Raji (cell line): ENCODE data around the gene ATP9A.

Source experiments
- POLR2A ChIP-seq: IDR thresholded peaks from 2 replicates; pipeline ENCODE4 v1.6.1; 2011; ENCODE audit warnings: low read depth, low read length, control low read depth; ENCODE audit not compliant: insufficient read depth

ATP9A gene

GRCh38 chr20:51715856-51716185, 52.4 kb downstream of the ATP9A start:
- TF ChIP-seq POLR2A: no peak

- no peak for TF ChIP-seq POLR2A
Measured at GRCh38 chr20:51715163-51715855, 52.9 kb downstream of the ATP9A start.

GRCh38 chr20:51713213-51713598, 55.0 kb downstream of the ATP9A start:
- TF ChIP-seq POLR2A: no peak

GRCh38 chr20:51712501-51713212, 55.5 kb downstream of the ATP9A start:
- TF ChIP-seq POLR2A: no peak

GRCh38 chr20:51711426-51711825, 56.8 kb downstream of the ATP9A start:
- no peak for TF ChIP-seq POLR2A

- no peak for TF ChIP-seq POLR2A
Measured at GRCh38 chr20:51710361-51710894, 57.8 kb downstream of the ATP9A start.

GRCh38 chr20:51705400-51705799, 62.8 kb downstream of the ATP9A start:
- no peak for TF ChIP-seq POLR2A

GRCh38 chr20:51703400-51704287, 64.5 kb downstream of the ATP9A start:
- no peak for TF ChIP-seq POLR2A

- no peak for TF ChIP-seq POLR2A
Measured at GRCh38 chr20:51702556-51702955, 65.6 kb downstream of the ATP9A start.

GRCh38 chr20:51700809-51701285, 67.3 kb downstream of the ATP9A start:
- TF ChIP-seq POLR2A: no peak

- no peak for TF ChIP-seq POLR2A
Measured at GRCh38 chr20:51698252-51698651, 69.9 kb downstream of the ATP9A start.

GRCh38 chr20:51697096-51697826, 70.9 kb downstream of the ATP9A start:
- no peak for TF ChIP-seq POLR2A

- TF ChIP-seq POLR2A: no peak
Measured at GRCh38 chr20:51696304-51697071, 71.7 kb downstream of the ATP9A start.
